Measurements from ENCODE around the gene RSRC1.

GRCh38 chr3:158297940-158298339 lies 188.1 kb downstream of the RSRC1 start:
- TF ChIP-seq TAF1 (IDR thresholded peaks at IDR 0.05; ENCODE audit: low read depth) (no peak), NFIC (IDR thresholded peaks at IDR 0.05) (no peak), YY1 (IDR thresholded peaks at IDR 0.05; ENCODE audit: low read depth) (no peak)

All from Ishikawa (cell line).